OCI-LY7 (cell line): ENCODE results near the gene PLD4. TPM values are rescaled to one million over a fixed set of nuclear protein-coding genes. Genes with fewer than 3 reads are reported as not detected.

Source experiments
- BruUV-seq: library from RNA; stranded (reverse); fragments of 400-500 nt; replicated peaks from 2 replicates; lab custom pipeline; 2021; lab: Mats Ljungman, UMichigan
- CTCF ChIA-PET: fragments of 300-600 bp; sonication (Branson Sonifier 250); formaldehyde crosslinking; loops from one replicate; lab custom pipeline; 2022; ENCODE audit warnings: antibody characterized with exemption; ENCODE audit not compliant: unreplicated experiment; lab: Charles Lee
- POLR2A ChIA-PET: fragments of 300-600 bp; sonication (Branson Sonifier 250); formaldehyde crosslinking; loops from one replicate; lab custom pipeline; 2022; ENCODE audit warnings: antibody characterized with exemption; lab: Charles Lee
- DNase-seq: peaks from one replicate; pipeline ENCODE4 v3.0.0-alpha.2; 2015; ENCODE audit warnings: low spot score
- H2AFZ ChIP-seq: fragments of 200-600 bp; sonication (generic), shearing (Covaris generic); 2 replicates; pipeline ENCODE4 v1.6.1; 2014; ENCODE audit warnings: mild to moderate bottlenecking, antibody characterized with exemption, low read length, moderate library complexity
- H3K27ac ChIP-seq: fragments of 200-600 bp; sonication (generic); 2 replicates; pipeline ENCODE4 v1.5.1; 2014; ENCODE audit warnings: mixed run types, low read depth, mild to moderate bottlenecking, moderate library complexity, low read length, inconsistent platforms; ENCODE audit not compliant: poor library complexity, severe bottlenecking
- H3K36me3 ChIP-seq: fragments of 200-600 bp; sonication (generic); 2 replicates; pipeline ENCODE4 v1.6.1; 2014; ENCODE audit warnings: mild to moderate bottlenecking, antibody characterized with exemption, low read length, moderate library complexity, mixed read lengths; ENCODE audit not compliant: insufficient read depth
- H3K4me1 ChIP-seq: fragments of 200-600 bp; sonication (generic); 2 replicates; pipeline ENCODE4 v1.5.1; 2014; ENCODE audit warnings: mild to moderate bottlenecking, low read length; ENCODE audit not compliant: insufficient read depth, poor library complexity, severe bottlenecking
- H3K4me2 ChIP-seq: fragments of 200-600 bp; sonication (generic); 2 replicates; pipeline ENCODE4 v1.6.1; 2014; ENCODE audit warnings: mild to moderate bottlenecking, low read length
- H3K4me3 ChIP-seq: fragments of 200-600 bp; sonication (generic); 2 replicates; pipeline ENCODE4 v1.5.1; 2014; ENCODE audit warnings: mild to moderate bottlenecking, low read depth, low read length; ENCODE audit not compliant: poor library complexity, severe bottlenecking
- H3K79me2 ChIP-seq: fragments of 200-600 bp; sonication (generic); 2 replicates; pipeline ENCODE4 v1.6.1; 2016; ENCODE audit warnings: low read depth, mild to moderate bottlenecking, low read length, moderate library complexity, mixed read lengths; ENCODE audit not compliant: insufficient read depth
- H3K9me2 ChIP-seq: fragments of 200-600 bp; sonication (generic); 2 replicates; pipeline ENCODE4 v1.6.1; 2016; ENCODE audit warnings: mild to moderate bottlenecking, low read length, mixed read lengths; ENCODE audit not compliant: insufficient read depth
- H3K9me3 ChIP-seq: fragments of 200-600 bp; sonication (generic); 2 replicates; pipeline ENCODE4 v1.6.1; 2014; ENCODE audit warnings: mild to moderate bottlenecking, mixed run types, low read length, mixed read lengths
- H4K20me1 ChIP-seq: fragments of 200-600 bp; sonication (generic); 2 replicates; pipeline ENCODE4 v1.6.1; 2014; ENCODE audit warnings: mild to moderate bottlenecking, antibody characterized with exemption, low read length, moderate library complexity, mixed read lengths; ENCODE audit not compliant: insufficient read depth
- CTCF ChIP-seq: fragments of 200-600 bp; sonication (generic); conservative IDR thresholded peaks from 2 replicates; pipeline ENCODE4 v1.5.1; 2014; ENCODE audit warnings: mild to moderate bottlenecking, antibody characterized with exemption, low read length, moderate library complexity, mixed read lengths
- EZH2phosphoT487 ChIP-seq: fragments of 200-600 bp; sonication (generic); IDR thresholded peaks from 2 replicates; pipeline ENCODE4 v1.6.1; 2018; ENCODE audit warnings: low read depth, borderline replicate concordance, mild to moderate bottlenecking, mixed run types, antibody characterized with exemption, low read length, moderate library complexity, mixed read lengths
- intact Hi-C: fragments of 100-400 bp; cut with micrococcal nuclease; formaldehyde crosslinking; loops from one replicate; pipeline ENCODE4 v1.10.0; 2022; ENCODE audit not compliant: unreplicated experiment
- total RNA-seq, 2 experiments: library from RNA; depleted of rRNA in 1 of 2; stranded (reverse); fragments of >200 nt in 1 of 2; shearing (Covaris generic) in 1 of 2; gene quantifications; 2 replicates each; pipeline ENCODE4 v1.2.3, GENCODE V29; 2014 to 2022

Gene PLD4
- total RNA-seq, 2 experiments from 2014 or later = 0.66 to 5.1 TPM

DNA sequence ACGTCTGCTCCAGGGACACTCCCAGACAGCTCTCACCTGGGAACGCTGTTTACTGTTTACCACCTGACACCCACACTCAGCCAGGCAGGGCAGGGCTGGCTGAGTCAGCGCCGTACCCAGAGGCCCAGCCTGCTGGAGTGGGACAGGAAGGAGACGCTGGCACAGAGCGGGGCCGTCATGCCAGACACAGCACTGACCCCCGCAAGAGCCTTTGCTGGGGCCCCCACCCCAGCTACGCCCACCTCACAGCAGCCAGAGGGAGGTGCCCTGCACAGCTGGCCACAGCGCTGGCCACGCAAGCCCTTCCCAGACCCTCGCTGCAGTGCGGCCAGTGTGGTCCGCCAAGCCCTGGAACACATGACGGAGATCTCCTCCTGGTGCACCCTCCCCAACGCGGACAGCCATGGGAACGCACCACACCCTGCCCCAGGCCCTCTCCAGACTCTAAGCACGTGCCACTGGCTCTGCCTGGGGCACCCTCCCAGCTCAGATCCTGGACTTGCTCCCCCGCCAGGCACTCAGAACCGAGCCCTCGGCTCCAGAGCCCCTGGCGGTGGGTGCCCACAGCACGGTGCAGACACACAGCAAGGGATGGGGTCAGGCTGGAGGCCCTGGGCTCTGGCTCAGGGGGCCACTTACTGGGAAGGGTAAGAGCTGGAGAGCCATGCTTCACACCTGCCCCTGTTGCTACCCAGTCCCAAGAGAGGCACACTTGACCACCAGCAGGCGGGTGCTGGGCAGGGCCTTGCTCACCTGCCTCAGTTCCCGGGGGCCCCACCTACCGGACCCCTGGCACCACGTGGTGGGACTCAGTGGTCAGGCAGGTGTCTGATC lies 47.8 kb downstream of the PLD4 start:
- intact Hi-C loops = no loop called here
- Histone ChIP-seq H4K20me1 (no peaks in the 10 kb centered on the region), H3K9me3 (no peaks in the 10 kb centered on the region), H3K9me2 (no peaks in the 10 kb centered on the region), H3K4me2 (no peak overlapping the region), H3K36me3 (no peaks in the 10 kb centered on the region), H2AFZ (no peak overlapping the region), H3K79me2 (no peaks in the 10 kb centered on the region), H3K4me1 (peaks cover 16% of the 10 kb centered on the region), H3K4me3 (no peak overlapping the region), H3K27ac (no peak overlapping the region)
- ChIA-PET CTCF (no interaction called here), POLR2A (no interaction called here)
- no peak for DNase-seq
- BruUV-seq = no TSS peak
- no peak for TF ChIP-seq CTCF

DNA sequence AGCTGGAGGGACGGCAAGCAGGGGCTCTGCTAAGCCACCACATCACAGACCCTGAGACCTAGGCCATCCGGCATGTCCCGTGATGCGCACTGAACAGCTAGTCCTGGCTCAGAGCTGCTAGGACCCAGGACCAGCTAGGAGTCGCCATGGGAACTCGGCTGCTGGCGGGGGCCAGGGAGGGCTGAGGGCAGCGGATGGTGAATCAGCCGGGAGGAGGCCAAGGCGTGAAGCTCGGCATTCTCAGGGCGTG lies 48.4 kb downstream of the PLD4 start:
- no peaks in the 10 kb centered on the region for H3K9me3 ChIP-seq
- intact Hi-C loops = no loop called here
- DNase-seq = no peak
- no peaks in the 10 kb centered on the region for H3K36me3 ChIP-seq
- ChIA-PET POLR2A (no interaction called here), CTCF (no interaction called here)
- peaks cover 10% of the 10 kb centered on the region for H3K4me1 ChIP-seq
- no peak overlapping the region for H3K4me3 ChIP-seq
- no peak overlapping the region for H3K27ac ChIP-seq
- H4K20me1 ChIP-seq = no peaks in the 10 kb centered on the region
- no peak overlapping the region for H2AFZ ChIP-seq
- H3K79me2 ChIP-seq = no peaks in the 10 kb centered on the region
- no peak overlapping the region for H3K4me2 ChIP-seq
- no peaks in the 10 kb centered on the region for H3K9me2 ChIP-seq
- TF ChIP-seq CTCF (no peak), EZH2phosphoT487 (no peak)
- no TSS peak for BruUV-seq

GRCh38 chr14:104973385-104974145 lies 48.9 kb downstream of the PLD4 start:
- TF ChIP-seq EZH2phosphoT487 (no peak), CTCF (no peak)
- POLR2A ChIA-PET = interaction anchor here (0.6 to 0.7 kb wide), 2 partner anchors 10 to 54 kb away, joined by 3 to 4 read pairs; no protein-coding TSS in a partner anchor
- no peaks in the 10 kb centered on the region for H3K79me2 ChIP-seq
- BruUV-seq = no TSS peak
- intact Hi-C loops = no loop called here
- no peak overlapping the region for H2AFZ ChIP-seq
- H3K27ac ChIP-seq = no peak overlapping the region
- no peaks in the 10 kb centered on the region for H3K9me2 ChIP-seq
- peaks cover 5% of the 10 kb centered on the region for H3K4me1 ChIP-seq
- DNase-seq = no peak
- no peaks in the 10 kb centered on the region for H3K9me3 ChIP-seq
- no peak overlapping the region for H3K4me2 ChIP-seq
- no peaks in the 10 kb centered on the region for H3K36me3 ChIP-seq
- CTCF ChIA-PET = no interaction called here
- H4K20me1 ChIP-seq = no peaks in the 10 kb centered on the region
- no peak overlapping the region for H3K4me3 ChIP-seq
